GM21619 (cell line): ENCODE results near the gene FOXRED2.
A peak's percentile ranks its signal among the peaks of the same experiment; 100 is the strongest.
"Not testable (repeated sequence)": the region's sequence is repeated elsewhere in the genome, so short reads cannot be mapped to it uniquely, and the experiment has no call there.

Experiments used
- ATAC-seq: cut with Tn5 transposase; IDR thresholded peaks from one replicate; pipeline ENCODE4 v1.9.1; 2021; ENCODE audit not compliant: unreplicated experiment

The FOXRED2 gene

DNA sequence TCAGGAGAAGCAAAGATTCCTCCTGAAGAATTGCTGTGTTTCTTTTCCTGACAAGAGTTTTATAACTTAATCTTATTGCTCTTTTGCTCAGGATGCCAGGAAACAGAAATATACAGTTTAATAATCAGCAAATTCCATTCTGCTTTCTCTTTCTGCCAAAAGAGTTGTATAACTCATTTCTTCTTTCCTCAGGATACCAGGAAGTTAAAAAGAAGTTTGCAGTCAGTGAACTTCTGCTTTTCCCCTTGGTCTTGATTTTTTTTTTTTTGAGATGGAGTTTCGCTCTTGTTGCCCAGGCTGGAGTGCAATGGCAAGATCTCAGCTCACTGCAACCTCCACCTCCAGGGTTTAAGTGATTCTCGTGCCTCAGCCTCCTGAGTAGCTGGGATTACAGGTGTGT, 13.1 kb upstream of the FOXRED2 start:
- not testable (repeated sequence) for ATAC-seq

DNA sequence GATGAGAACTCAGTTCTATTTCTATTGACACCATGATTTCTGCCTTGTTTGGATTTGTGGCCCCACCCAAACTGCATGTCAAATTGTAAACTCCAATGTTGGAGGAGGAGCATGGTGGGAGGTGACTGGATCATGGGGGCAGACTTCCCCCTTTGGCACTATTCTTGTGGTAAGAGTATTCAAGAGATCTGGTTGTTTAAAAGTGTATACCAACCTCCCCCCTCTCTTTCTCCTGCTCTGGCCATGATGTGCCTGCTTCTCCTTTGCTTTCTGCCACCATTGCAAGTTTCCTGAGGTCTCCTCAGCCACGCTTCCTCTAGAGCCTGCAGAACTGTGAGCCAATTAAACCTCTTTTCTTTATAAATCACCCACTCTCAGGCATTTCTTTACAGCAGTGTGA, 7.9 kb upstream of the FOXRED2 start:
- ATAC-seq = no peak

DNA sequence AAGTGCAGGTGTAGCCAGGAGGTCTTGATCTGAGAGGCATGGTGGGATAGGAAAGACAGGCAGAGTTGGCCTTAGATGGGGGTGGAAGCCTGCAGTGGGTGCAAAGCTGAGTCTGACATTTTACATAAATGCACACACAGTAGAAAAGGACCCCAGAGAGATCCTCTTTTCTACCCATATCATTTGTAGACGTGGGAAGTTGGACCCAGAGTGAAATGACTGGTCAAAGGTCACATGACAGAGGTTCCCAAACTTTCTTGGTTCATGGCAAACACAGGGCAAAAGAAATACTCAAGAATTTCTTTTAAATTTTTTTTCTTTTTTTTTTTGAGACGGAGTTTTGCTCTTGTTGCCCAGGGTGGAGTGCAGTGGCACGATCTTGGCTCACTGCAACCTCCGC, 6.2 kb upstream of the FOXRED2 start:
- ATAC-seq = no peak

DNA sequence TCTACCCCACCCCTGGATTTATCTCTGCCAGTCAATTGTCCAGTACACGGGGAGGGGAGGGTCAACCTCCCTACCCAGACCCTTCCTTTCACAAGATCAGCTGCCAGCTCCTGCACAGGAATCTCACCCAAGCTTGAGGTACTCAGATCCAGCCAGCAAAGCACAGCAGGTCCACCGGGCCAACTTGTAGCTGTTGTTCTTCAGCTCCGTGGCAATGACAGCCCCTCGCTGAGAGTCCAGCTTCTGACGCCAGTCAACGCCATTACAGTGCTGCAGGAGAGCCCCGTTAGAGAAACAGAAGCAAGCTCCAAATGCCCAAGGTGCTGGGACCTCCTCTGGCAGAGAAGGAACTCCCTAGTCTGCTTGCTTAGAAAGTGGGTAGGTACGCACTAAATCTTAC, 5.5 kb upstream of the FOXRED2 start:
- ATAC-seq = no peak

GRCh38 chr22:36510966-36511881, 4.4 kb upstream of the FOXRED2 start:
- ATAC-seq = no peak

- no peak for ATAC-seq
These were observed 3.5 kb upstream of the FOXRED2 start for GRCh38 chr22:36510384-36510783.

- no peak for ATAC-seq
These were observed 724 bp upstream of the FOXRED2 start for GRCh38 chr22:36507518-36508010.

DNA sequence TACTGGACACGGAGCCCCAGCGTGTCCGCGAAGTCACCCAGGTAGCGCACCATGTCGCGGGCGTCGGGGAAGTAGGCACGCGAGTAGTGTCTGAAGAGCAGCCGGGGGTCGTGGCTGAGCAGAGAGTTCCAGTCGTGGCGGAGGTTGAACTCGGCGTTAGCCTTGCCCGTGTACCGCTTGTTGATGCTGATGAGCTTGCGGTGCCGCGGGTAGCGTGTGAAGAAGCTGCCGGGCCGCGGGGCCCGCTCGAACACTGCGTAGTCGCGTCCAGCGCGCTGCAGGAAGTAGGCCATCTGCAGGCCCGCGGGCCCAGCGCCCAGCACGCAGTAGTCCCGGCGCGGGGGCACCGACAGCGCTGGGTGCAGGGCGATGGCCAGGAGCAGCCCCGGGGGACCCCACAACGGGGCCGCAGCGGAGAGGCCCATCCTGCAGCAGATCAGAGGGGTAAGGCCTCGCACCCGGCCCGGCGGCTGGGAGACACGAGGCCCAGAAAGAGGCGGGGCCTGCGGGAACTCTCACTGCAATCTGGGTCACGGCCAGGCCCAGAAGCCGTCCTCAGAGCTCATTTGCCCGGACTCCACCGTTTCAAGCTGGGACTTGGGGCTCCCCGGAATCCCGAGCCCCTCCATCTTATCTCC, 723 bp downstream of the FOXRED2 start:
- ATAC-seq = no peak

GRCh38 chr22:36497910-36498665, 8.8 kb downstream of the FOXRED2 start:
- ATAC-seq = no peak

- peak; percentile 70 for ATAC-seq
These were observed 13.1 kb downstream of the FOXRED2 start for GRCh38 chr22:36493690-36494110.

GRCh38 chr22:36492109-36492508, 14.7 kb downstream of the FOXRED2 start:
- no peak for ATAC-seq

DNA sequence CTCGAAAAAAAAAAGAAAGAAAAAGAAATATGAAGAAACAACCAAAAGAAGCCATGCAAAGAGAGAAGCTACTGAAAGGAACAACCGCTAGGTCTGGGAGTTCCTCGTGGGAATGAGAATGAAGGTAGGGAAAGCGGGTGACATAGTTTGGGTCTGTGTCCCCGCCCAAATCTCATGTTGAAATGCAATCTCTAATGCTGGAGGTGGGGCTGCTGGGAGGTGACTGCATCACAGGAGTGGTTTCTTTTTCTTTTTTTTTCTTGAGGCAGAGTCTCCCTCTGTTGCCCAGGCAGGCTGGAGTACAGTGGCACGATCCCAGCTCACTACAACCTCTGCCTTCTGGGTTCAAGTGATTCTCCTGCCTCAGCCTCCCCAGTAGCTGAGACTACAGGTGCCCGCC, 15.7 kb downstream of the FOXRED2 start:
- no peak for ATAC-seq

DNA sequence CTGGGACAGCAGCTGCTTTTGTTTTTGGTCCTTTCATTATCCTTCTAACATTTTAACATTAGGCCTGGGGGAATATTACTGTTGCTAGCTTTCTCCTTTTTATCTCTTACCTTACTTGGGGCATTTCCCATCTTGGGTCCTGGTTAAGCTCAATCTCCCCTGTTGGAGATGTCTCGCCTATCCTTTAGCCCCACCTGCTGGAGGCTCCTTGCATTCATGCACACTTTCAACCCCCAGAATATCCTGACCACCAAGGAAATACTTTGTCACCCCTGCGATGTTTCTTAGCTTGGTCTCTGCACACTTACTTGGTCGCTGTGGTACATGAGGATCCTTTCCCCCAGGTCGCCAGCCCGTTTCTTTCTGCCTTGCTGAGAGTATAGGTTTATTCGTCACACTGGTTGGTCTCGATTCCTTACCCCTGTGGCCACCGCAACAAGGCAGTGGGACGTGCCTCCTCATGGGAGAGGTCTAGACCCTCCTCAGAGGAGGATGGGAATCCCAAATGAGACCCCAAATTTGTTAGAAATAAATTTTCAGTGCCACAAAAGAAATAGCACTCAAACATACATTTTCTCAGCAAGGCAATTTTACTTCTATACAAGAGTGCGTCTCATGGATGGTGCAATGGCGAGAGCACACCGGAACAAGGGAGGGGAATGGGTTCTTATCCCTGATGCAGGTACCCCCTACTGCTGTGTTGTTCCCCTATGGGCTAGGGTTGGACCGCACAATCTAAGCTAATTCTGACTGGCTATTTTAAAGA, 20.0 kb downstream of the FOXRED2 start:
- no peak for ATAC-seq

- peak; percentile 79 for ATAC-seq
These were observed 25.3 kb downstream of the FOXRED2 start, which contains the start of gene TXN2 for GRCh38 chr22:36481393-36482168. Gene TXN2 (minus strand): TSS chr22:36481640. CDS start chr22:36480837, 803 bp downstream.

DNA sequence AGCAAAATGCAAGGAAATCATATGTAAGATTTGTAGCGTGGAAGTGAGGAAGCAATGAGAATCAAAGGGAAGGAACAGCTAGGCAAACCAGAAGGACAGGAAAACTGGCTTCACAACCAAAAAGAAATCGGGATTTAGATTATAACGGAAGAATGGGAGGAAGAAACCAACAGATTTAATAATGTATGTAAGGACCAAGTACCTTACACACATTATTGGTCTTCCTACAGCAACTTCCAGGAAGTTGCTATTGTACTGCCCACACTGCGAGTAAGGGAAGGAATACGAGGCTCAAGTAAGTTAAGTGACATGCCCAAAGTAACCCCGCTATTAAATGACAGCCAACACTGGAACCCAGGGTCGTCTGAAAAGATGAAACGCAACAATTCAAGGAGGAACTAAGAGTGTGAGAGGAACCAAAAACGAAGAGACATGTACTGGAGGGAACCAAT, 25.9 kb downstream of the FOXRED2 start:
- no peak for ATAC-seq

- no peak for ATAC-seq
These were observed 27.9 kb downstream of the FOXRED2 start for GRCh38 chr22:36478966-36479365.

DNA sequence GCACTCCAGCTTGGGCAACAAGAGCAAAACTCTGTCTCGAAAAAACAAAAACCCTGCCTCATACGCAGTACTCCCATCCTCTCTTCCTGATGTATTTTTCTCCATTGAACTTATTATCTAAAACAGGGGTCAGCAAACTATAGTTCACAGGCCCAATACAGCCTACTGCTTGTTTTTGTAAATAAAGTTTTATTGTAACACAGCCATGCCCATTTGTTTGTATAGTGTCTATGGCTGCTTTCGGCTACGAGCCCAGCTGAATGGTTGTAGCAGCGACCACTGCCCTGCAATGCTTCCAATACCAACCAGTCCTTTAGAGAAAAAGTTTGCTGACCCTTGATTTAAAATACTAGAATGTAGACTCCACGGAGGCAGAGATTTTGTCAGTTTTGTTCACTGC, 31.5 kb downstream of the FOXRED2 start:
- ATAC-seq = no peak

- ATAC-seq = no peak
These were observed 34.2 kb downstream of the FOXRED2 start for GRCh38 chr22:36472689-36473088.

DNA sequence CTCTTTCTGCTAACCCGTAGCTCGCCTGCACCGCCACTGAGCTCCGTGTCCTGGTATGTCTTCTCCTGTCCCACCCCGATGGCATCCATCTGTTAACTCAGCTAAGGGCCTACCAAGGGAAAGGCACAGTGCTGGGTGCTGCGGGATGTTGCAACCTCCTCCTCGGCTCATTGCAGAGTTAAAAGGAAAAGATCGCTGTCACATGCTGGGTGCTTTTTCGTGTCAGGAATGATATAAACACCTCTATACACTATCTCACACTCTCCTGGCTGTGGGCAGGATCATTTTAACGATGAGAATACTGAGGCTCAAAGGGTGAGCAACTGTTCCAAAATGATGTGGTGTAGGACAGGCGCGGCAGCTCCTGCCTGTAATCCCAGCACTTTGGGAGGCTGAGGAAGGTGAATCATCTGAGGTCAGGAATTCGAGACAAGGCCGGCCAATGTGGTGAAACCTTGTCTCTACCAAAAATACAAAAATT, 35.5 kb downstream of the FOXRED2 start:
- ATAC-seq = no peak

GRCh38 chr22:36470994-36471331, 35.9 kb downstream of the FOXRED2 start:
- no peak for ATAC-seq
